HK-2 (cell line): ENCODE measurements around the gene AKAP7.
"Not testable (repeated sequence)": the region's sequence is repeated elsewhere in the genome, so short reads cannot be mapped to it uniquely, and the experiment has no call there.

Source experiments
- DNase-seq: peaks from one replicate; pipeline ENCODE4 v3.0.0-alpha.2; 2018; ENCODE audit not compliant: unreplicated experiment

The AKAP7 gene

DNA sequence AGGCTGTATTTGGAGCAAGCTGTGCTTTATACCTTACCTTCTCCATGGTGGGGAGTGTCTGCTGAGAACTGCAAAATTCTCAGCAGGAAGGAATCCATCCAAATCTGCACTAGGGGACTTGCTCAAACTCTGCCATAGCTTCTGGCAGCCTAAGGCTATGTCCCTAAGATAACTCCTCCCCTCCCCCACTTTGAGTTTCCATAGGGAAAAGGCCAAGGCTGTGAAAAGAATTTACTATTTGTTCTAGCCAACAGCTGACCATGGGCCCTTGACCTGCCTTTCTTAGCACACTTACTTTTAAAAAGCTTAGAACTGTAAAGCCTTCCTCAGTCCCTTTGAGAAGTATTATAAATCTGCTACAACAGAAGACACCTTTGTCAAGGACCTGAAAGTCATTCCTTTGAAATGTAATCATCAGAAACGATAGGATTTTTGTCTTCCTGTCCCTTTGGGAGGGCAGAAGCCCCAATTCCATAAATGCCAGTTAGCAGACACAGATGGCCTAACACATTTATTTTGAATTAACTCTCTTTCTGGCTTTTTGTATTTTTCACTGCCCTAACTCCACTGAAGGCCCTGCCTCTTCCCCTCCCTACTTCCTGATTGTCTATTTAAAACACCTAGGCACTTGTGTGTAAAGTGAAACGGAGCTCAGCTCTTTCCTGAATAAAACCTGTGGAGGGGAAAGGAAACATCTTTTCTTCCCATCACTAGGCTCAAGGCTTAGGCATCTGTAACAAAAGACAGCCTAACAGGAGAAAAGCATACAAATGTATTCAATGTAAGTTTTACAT lies 157.1 kb downstream of the AKAP7 start:
- DNase-seq, result no peak

DNA sequence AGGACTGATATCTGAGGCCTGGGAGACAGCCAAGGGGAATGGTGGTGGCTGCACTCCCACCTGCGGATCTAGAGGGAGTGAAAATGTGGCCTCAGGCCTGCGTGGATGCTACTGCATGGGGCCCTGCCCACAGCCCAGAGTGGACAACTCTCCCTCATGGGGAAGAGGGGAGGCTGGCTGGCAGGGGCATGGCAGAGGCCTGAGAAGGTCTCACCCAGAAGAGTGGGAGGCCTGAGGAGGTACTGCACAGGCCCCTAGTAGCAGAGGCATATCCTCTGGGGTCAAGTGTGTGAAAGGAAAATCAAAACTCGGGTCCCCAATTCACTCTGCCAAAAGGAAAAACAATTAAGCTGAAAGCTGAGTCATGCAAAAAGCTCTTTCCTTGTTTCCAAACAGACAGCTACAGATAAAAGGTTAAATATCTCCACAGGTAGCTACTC lies 158.2 kb downstream of the AKAP7 start:
- DNase-seq, result no peak

DNA sequence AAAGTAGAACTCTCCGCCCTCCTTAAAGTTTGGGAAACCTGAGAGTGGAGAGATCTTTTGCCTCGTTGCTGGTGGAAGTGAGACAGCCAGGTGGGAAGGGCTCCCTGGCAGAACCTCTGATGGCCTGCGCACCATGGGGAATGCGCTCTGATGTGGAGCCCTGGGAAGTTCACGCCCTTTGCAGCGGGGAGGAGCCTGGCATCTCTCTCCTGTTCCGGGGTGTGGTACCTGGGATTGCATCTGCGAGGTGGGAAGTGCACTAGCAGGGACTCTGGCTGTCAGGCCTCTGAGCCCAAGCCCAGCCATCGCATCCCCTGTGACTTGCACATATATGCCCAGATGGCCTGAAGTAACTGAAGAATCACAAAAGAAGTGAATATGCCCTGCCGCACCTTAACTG lies 159.8 kb downstream of the AKAP7 start:
- no peak for DNase-seq

DNA sequence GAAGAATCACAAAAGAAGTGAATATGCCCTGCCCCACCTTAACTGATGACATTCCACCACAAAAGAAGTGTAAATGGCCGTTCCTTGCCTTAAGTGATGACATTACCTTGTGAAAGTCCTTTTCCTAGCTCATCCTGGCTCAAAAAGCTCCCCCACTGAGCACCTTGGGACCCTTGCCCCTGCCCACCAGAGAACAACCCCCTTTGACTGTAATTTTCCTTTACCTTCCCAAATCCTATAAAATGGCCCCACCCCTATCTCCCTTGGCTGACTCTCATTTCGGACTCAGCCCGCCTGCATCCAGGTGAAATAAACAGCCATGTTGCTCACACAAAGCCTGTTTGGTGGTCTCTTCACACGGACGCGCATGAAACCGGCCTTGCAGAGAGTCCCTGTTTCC lies 165.6 kb downstream of the AKAP7 start:
- not testable (repeated sequence) for DNase-seq

DNA sequence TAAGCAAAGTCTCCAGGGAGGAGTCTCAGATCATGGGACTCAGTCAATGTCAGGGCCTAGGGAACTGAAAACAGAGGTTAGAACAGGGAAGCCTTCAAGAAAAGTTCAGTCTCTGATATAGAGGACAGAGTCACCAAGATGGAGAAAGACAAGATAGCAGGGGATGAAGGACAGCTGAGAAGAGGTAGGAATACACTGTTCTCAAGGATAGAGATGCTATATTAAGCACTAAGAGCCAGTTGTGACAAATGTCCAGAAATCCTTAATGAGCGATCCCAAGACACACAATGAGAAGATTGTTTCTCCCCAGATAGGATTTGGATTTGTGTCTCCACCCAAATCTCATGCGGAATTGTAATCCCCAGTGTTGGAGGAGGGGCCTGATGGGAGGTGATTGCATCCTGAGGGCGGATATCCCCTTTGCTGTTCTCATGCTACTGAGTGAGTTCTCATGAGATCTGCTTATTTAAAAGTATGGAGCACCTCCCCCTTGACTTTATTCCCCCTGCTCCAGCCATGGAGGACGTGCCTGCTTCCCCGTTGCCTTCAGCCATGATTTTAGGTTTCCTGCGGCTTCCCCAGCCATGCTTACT lies 168.2 kb downstream of the AKAP7 start:
- no peak for DNase-seq

DNA sequence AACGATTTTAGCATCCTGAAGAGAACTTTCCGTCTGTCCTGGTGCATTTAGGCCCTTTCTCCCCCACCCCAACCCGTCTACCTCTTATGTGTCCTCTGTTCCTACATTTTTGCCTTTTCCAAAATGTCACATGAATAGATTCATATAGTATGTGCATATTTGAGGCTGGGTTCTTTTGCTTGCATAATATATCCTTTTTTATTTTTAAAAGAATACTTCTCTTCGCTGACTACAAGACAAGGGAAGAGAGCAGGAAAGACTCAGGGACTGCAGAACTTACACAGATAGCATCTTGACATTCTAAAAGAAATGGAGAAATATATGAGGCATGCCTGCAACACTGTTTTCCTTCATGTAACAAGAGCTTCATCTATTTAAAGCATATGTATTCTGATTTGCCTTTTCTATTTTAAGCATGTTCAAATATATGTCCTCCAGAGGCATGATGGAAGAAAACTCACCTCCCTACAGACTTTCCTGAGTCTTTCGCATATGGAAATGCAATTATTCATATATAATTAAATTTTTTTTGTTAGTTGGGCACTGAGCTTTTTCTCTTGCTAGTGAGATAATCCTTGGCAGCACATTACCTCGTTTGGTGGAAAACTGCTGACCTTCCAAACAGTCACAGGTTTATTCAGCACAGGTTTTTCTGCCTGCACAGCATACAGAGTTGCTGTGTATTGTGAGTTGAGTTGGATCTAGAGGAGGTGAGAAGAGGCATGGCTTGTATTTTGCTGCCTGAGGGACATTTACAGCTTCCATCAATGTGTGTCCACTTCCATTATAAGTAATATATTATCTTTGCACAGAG lies 170.0 kb downstream of the AKAP7 start:
- DNase-seq, result no peak

DNA sequence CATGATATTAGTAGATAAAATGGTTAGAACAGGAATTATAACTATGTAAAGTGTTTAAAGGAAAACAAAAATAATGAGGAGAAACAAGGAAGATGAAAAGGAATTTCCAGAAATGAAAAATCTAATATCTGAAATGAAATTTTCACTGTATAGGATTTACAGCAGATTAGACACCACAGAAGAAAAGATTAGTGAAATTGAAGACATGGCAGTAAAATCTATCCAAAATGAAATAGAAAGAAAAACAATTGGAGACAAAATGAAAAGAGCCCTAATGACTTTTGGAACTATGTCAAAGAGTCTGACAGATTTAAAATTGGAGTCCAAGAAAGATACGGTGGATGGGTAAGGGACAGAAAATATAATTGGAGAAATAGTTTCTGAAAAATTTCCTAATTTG lies 174.2 kb downstream of the AKAP7 start:
- no peak for DNase-seq

DNA sequence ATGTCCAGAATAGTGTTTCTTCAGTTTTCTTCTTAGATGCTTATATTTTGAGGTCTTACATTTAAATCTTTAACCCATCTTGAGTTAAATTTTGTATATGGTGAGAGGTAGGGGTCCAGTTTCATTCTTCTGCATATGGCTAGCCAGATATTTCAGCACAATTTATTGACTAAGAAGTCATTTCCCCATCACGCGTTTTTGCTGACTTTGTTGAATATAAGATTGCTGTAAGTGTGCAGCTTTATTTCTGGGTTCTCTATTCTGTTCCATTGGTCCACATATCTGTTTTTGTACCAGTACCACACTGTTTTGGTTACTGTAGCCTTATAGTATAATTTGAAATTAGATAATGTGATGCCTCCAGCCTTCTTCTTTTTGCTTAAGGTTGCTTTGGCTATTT lies 179.6 kb downstream of the AKAP7 start:
- no peak for DNase-seq

DNA sequence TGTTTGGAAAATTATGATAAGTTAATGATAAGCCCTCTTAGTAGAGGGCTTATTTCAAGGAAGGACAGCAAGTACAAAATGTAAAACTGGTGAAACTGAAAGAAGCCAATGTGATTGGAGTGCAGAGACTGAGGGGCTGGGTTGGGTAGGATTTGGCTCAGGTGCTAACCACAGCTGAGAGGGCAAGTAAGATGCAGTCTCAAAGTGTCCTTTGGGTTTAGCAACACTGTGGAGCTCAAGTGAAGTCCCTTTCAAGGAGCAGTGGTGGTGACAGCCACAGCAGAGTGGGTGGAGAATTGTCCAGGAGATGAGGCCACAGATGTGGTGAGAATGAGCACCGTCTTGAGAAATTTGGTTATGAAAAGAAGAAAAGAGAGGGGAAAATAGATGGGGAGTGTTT lies 181.4 kb downstream of the AKAP7 start:
- no peak for DNase-seq

DNA sequence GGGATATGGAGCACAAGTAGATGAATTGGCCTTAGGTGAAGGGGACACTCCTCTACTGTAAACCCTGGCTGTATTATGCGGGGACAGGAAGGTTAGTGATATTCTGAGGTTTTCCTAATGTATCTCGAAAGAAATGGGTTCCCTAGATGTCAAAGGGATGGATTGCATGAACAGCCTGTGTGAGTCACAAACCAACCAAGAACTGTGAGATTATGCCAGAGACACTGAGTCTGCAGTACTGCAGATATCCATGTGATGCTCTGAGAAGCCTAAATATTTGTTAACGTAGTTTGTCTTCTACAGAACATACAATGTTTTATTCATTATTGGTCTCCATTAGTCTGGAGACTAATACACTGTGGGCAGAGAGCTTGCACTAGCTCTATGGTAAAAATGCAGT lies 182.2 kb downstream of the AKAP7 start:
- DNase-seq, result no peak

DNA sequence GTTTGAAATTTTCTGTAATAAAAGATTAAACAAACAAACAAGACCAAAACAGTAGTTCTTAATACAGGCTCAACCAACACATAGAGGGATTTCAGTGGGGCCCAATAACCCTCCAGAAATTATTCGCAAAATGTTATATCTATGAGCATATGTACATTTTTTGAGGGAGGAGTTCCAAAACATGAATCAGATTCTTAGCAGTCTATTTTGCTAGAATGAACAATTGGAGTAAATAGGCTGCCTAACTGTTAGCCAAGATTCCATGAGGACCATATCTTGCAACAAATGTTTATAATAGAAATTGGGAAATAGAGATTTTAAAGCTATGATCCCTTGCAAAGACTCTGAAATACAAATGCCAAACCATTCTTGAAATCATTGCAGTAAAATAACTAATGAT lies 186.3 kb downstream of the AKAP7 start:
- no peak for DNase-seq

DNA sequence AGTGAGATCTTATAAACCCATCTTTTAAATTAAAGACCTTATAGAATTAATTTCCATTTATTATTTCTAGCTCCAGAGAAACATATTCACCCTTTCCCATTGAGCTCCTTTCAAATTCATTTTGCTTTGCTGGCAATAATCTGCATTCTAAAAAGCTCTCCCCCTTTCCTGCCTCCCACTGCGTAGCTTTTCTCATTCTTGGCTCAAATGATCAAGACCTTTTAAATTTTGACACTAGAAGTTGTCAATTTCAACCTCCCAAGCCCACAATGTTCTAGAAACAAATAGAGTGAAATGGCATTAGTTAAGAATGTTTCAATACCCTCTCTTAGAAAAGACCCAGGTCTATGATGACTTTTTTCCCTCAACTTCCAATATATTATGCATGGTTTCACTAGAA lies 186.9 kb downstream of the AKAP7 start:
- no peak for DNase-seq

DNA sequence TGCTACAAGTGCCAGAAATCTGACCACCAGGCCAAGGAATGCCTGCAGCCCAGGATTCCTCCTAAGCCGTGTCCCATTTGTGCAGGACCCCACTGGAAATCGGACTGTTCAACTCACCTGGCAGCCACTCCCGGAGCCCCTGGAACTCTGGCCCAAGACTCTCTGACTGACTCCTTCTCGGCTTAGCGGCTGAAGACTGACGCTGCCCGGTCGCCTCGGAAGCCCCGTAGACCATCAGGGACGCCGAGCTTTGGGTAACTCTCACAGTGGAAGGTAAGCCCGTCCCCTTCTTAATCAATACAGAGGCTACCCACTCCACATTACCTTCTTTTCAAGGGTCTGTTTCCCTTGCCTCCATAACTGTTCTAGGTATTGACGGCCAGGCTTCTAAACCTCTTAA lies 190.4 kb downstream of the AKAP7 start:
- not testable (repeated sequence) for DNase-seq

DNA sequence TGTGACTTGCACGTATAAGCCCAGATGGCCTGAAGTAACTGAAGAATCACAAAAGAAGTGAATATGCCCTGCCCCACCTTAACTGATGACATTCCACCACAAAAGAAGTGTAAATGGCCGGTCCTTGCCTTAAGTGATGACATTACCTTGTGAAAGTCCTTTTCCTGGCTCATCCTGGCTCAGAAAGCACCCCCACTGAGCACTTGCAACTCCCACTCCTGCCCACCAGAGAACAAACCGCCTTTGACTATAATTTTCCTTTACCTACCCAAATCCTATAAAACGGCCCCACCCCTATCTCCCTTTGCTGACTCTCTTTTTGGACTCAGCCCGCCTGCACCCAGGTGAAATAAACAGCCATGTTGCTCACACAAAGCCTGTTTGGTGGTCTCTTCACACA lies 193.5 kb downstream of the AKAP7 start:
- DNase-seq, result not testable (repeated sequence)

DNA sequence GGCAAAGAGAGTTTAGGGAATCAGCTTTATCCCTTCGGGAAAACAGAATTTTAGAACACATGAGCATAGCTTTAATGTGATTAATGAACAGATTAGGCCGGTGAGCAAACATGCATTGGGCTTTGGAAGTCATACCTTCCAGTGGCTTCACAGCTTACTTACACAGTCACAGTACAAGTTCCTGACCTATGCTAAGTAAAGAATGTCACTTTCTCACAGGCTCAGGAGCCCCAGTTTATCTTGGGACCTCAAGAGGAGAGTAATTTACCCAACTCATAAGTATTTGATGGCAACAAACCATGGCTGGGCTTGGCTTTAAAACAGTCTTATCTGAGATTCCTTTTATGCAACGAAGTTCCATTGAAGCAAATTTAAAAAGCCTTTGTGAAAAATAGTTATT lies 195.9 kb downstream of the AKAP7 start:
- no peak for DNase-seq

DNA sequence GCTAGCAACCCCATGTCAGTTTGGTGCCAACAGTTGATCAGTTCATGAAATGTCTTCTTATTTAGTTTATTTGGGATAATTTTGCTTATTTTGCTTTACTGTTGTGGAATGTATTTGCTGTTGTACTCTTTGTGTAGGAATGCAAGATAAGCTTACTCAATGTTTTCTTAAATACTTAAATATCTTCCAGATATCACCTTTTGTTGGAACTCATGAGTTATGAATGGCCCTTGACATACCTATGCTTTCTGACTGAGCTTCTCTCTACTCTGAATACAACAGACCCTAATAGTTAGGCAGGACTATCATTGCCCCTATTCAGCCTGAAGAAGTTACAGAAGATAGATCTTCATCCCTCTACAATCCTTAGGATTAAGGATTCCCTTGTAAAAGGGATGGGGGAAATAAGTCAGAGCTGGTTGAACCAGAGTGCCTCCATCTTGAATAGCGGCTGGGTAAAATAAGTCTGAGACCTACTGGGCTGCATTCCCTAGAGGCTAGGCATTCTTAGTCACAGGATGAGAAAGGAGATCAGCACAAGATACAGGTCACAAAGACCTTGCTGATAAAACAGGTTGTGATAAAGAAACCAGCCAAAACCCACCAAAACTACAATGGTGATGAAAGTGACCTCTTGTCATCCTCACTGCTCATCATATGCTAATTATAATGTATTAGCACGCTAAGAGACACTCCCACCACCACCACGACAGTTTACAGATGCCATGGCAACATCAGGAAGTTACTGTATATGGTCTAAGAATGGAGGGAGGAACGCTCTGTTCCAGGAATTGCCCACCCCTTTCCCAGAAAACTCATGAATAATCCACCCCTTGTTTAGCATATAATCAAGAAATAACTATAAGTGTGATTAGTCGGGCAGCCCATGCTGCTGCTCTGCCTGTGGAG lies 196.9 kb downstream of the AKAP7 start:
- no peak for DNase-seq
